Caco-2 (cell line): ENCODE data around the gene SCARF2. TPM values are rescaled to one million over a fixed set of nuclear protein-coding genes. Genes with fewer than 3 reads are reported as not detected.

Source experiments
- BruUV-seq: library from RNA; stranded (reverse); fragments of 400-500 nt; replicated peaks from 2 replicates; lab custom pipeline; 2021; lab: Mats Ljungman, UMichigan
- CTCF ChIA-PET: fragments of 300-600 bp; sonication (Branson Sonifier 250); formaldehyde crosslinking; loops from one replicate; lab custom pipeline; 2022; ENCODE audit warnings: antibody characterized with exemption; lab: Charles Lee
- POLR2A ChIA-PET: fragments of 300-600 bp; sonication (Branson Sonifier 250); formaldehyde crosslinking; loops from one replicate; lab custom pipeline; 2022; ENCODE audit warnings: antibody characterized with exemption; lab: Charles Lee
- DNase-seq, 2 experiments: peaks; one replicate each; pipeline versions ENCODE4 v3.0.0 to v3.0.0-alpha.2; 2020 to 2022
- H3K27me3 ChIP-seq: replicated peaks from 2 replicates; pipeline ENCODE4 v1.6.0; 2011; ENCODE audit warnings: low read length; ENCODE audit not compliant: control insufficient read depth, insufficient read depth
- H3K36me3 ChIP-seq: 2 replicates; pipeline ENCODE4 v1.5.1; 2011; ENCODE audit warnings: low read length; ENCODE audit not compliant: control insufficient read depth, insufficient read depth
- H3K4me1 ChIP-seq: fragments of 250-450 bp; sonication (Bioruptor Pico); 2 replicates; pipeline ENCODE4 v1.5.1; 2020; ENCODE audit warnings: mild to moderate bottlenecking
- H3K4me3 ChIP-seq: 2 replicates; pipeline ENCODE4 v1.5.1; 2011; ENCODE audit warnings: low read depth, mild to moderate bottlenecking, control low read depth, low read length
- H3K9me3 ChIP-seq: fragments of 250-450 bp; sonication (Bioruptor Pico); 2 replicates; pipeline ENCODE4 v1.5.1; 2020; ENCODE audit warnings: mild to moderate bottlenecking, moderate library complexity
- H3K27ac Mint-ChIP-seq: one replicate; pipeline ENCODE4 v1.8.0; 2022; ENCODE audit warnings: mixed read lengths; ENCODE audit not compliant: unreplicated experiment
- H3K27me3 Mint-ChIP-seq: one replicate; pipeline ENCODE4 v1.8.0; 2022; ENCODE audit warnings: mixed read lengths; ENCODE audit not compliant: insufficient read depth, unreplicated experiment
- H3K36me3 Mint-ChIP-seq: one replicate; pipeline ENCODE4 v1.8.0; 2022; ENCODE audit warnings: mild to moderate bottlenecking, mixed read lengths; ENCODE audit not compliant: insufficient read depth, unreplicated experiment
- H3K4me1 Mint-ChIP-seq: one replicate; pipeline ENCODE4 v1.8.0; 2022; ENCODE audit warnings: low read depth, mixed read lengths; ENCODE audit not compliant: unreplicated experiment
- H3K4me3 Mint-ChIP-seq: one replicate; pipeline ENCODE4 v1.8.0; 2022; ENCODE audit warnings: mild to moderate bottlenecking, moderate library complexity, mixed read lengths; ENCODE audit not compliant: unreplicated experiment
- H3K9me3 Mint-ChIP-seq: one replicate; pipeline ENCODE4 v1.8.0; 2022; ENCODE audit warnings: mixed read lengths; ENCODE audit not compliant: unreplicated experiment
- intact Hi-C: fragments of 100-400 bp; cut with micrococcal nuclease; formaldehyde crosslinking; loops from one replicate; pipeline ENCODE4 v1.10.0; 2022; ENCODE audit not compliant: unreplicated experiment
- total RNA-seq: library from RNA; stranded (reverse); gene quantifications from 2 replicates; pipeline ENCODE4 v1.2.3, GENCODE V29; 2022
- TF ChIP-seq, protein P1 (sequence below), 2 experiments: fragments of 200-600 bp in 1 of 2; IDR thresholded peaks; 1 replicate in 1 of 2; 2 replicates in 1 of 2; pipeline versions ENCODE4 v1.5.1 to v1.8.0; 2011 to 2022; ENCODE audit warnings: antibody characterized with exemption in 1 of 2, control low read depth in 1 of 2, inconsistent platforms in 1 of 2, low read depth in 1 of 2, low read length in 1 of 2, mild to moderate bottlenecking in 1 of 2, moderate library complexity in 1 of 2; ENCODE audit not compliant: insufficient read depth in 1 of 2, severe bottlenecking in 1 of 2, unreplicated experiment in 1 of 2

The SCARF2 gene
- total RNA-seq, 1 experiment from 2014 or later, result 0.73 TPM

DNA sequence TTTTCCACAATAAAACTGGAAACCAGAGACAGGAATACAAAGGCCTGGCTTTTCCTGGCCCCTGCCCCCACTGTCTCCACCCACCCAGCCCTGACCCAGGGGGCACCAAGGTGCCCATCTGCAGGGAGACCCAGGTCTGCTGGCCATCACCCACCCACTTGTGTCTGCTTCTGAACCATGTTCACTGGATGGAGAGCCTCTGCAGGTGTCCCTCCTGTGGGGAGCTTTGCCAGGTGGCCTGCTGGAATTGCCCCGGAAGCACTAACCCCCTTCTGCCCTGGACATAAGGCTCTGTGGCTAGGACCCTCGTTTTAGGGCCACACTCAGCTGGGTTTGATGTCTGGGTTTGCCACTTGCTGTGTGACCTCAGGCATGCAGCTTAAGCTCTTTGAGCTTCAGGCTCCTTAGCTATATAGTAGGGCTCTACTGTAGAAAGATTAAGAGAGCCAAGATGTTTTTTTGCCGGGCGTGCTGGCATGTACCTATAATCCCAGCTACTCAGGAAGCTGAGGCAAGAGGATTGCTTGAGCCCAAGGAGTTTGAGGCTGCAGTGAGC, 3.9 kb downstream of the SCARF2 start:
- ChIA-PET POLR2A (no interaction called here), CTCF (interaction anchor here (1.3 kb wide), 1 partner anchor 134 kb away, joined by 3 read pairs; no protein-coding TSS in a partner anchor)
- Histone ChIP-seq H3K9me3 (no peaks in the 10 kb centered on the region), H3K36me3 (no peaks in the 10 kb centered on the region), H3K27me3 (peaks cover 3% of the 10 kb centered on the region), H3K4me3 (no peak overlapping the region), H3K4me1 (peaks cover 14% of the 10 kb centered on the region)
- TF ChIP-seq, protein P1, sequence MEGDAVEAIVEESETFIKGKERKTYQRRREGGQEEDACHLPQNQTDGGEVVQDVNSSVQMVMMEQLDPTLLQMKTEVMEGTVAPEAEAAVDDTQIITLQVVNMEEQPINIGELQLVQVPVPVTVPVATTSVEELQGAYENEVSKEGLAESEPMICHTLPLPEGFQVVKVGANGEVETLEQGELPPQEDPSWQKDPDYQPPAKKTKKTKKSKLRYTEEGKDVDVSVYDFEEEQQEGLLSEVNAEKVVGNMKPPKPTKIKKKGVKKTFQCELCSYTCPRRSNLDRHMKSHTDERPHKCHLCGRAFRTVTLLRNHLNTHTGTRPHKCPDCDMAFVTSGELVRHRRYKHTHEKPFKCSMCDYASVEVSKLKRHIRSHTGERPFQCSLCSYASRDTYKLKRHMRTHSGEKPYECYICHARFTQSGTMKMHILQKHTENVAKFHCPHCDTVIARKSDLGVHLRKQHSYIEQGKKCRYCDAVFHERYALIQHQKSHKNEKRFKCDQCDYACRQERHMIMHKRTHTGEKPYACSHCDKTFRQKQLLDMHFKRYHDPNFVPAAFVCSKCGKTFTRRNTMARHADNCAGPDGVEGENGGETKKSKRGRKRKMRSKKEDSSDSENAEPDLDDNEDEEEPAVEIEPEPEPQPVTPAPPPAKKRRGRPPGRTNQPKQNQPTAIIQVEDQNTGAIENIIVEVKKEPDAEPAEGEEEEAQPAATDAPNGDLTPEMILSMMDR (IDR thresholded peaks at IDR 0.05; ENCODE audit: insufficient read depth in 1 of 2, low read depth in 1 of 2, low read length in 1 of 2, severe bottlenecking in 1 of 2, unreplicated experiment in 1 of 2), result no peak
- Mint-ChIP-seq H3K36me3 (peaks cover 10% of the 10 kb centered on the region), H3K27me3 (peaks cover 11% of the 10 kb centered on the region), H3K9me3 (no peaks in the 10 kb centered on the region), H3K4me1 (peaks cover 11% of the 10 kb centered on the region), H3K27ac (no peak overlapping the region), H3K4me3 (no peak overlapping the region)
- no peak for DNase-seq
- intact Hi-C loops, result no loop called here
- no TSS peak for BruUV-seq

DNA sequence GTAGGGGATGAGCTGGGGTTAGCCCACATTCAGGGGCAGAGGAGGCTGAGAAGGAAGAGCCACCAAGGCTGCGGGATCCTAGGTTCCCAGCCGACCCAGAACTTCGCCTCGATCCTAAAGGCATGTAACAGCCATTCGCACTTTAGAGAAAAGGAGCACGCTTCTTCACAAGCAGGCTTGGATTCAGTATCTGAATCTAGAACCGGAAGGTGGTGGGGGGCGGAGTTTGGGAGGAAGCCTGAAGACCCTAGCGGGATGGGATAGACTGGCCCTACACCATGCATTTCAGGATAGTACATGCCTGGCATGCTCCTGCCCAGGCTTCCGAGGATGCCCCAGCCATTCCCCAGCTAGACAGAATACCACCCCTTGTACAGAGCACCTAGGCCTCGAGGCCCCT, 4.4 kb downstream of the SCARF2 start:
- H3K27ac Mint-ChIP-seq, result no peak overlapping the region
- intact Hi-C loops, result no loop called here
- no TSS peak for BruUV-seq
- no peak overlapping the region for H3K4me3 Mint-ChIP-seq
- peaks cover 12% of the 10 kb centered on the region for H3K27me3 Mint-ChIP-seq
- H3K9me3 ChIP-seq, result no peaks in the 10 kb centered on the region
- no peak for DNase-seq
- peaks cover 3% of the 10 kb centered on the region for H3K27me3 ChIP-seq
- no peaks in the 10 kb centered on the region for H3K9me3 Mint-ChIP-seq
- H3K4me3 ChIP-seq, result no peak overlapping the region
- TF ChIP-seq, protein P1 (IDR thresholded peaks at IDR 0.05; ENCODE audit: insufficient read depth in 1 of 2, low read depth in 1 of 2, low read length in 1 of 2, severe bottlenecking in 1 of 2, unreplicated experiment in 1 of 2), result no peak
- peaks cover 7% of the 10 kb centered on the region for H3K36me3 Mint-ChIP-seq
- peaks cover 11% of the 10 kb centered on the region for H3K4me1 Mint-ChIP-seq
- H3K4me1 ChIP-seq, result peaks cover 15% of the 10 kb centered on the region
- H3K36me3 ChIP-seq, result no peaks in the 10 kb centered on the region
- POLR2A ChIA-PET, result no interaction called here
- CTCF ChIA-PET, result no interaction called here

DNA sequence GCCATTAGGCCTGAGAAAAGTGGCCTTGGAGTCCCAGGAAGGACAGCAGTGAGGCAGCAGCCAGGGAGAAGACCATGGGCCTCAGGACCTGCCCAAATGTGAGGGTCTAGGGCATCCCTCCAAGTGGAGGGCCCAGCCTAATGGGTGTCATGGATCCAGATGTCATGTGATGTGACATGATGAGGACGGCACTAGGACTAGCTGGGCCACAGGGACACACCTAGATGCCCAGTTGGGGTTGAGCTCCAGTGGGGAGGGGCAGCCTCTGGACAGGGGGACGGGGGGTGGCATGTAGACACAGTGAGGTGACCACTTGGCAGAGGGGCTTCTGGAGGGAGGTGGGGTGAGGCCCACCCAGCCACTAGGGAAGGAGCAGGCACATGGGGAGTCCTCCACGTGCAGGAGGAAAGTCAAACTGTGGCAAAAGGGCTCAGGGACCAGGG, 5.4 kb downstream of the SCARF2 start:
- Mint-ChIP-seq H3K27me3 (peaks cover 14% of the 10 kb centered on the region), H3K27ac (no peak overlapping the region), H3K9me3 (no peaks in the 10 kb centered on the region), H3K36me3 (peaks cover 4% of the 10 kb centered on the region), H3K4me1 (peaks cover 11% of the 10 kb centered on the region), H3K4me3 (peak overlapping the region; percentile 54)
- H3K36me3 ChIP-seq, result no peaks in the 10 kb centered on the region
- H3K4me1 ChIP-seq, result peaks cover 15% of the 10 kb centered on the region
- CTCF ChIA-PET, result no interaction called here
- POLR2A ChIA-PET, result no interaction called here
- H3K27me3 ChIP-seq, result peaks cover 3% of the 10 kb centered on the region
- no TSS peak for BruUV-seq
- intact Hi-C loops, result no loop called here
- TF ChIP-seq, protein P1 (IDR thresholded peaks at IDR 0.05; ENCODE audit: insufficient read depth in 1 of 2, low read depth in 1 of 2, low read length in 1 of 2, severe bottlenecking in 1 of 2, unreplicated experiment in 1 of 2), result no peak
- H3K9me3 ChIP-seq, result no peaks in the 10 kb centered on the region
- H3K4me3 ChIP-seq, result no peak overlapping the region
- no peak for DNase-seq
